Right lobe of liver (tissue), 6 donors: ENCODE measurements around the gene PRXL2A. TPM values are rescaled to one million over a fixed set of nuclear protein-coding genes. Genes with fewer than 3 reads are reported as not detected.

Source experiments
- ATAC-seq, 4 donors: fragments of 200-7000 bp; cut with Tn5 transposase; one replicate each; pipeline ENCODE4 v1.9.1; 2020; ENCODE audit warnings: mild to moderate bottlenecking in 4 of 4, moderate library complexity in 4 of 4
- DNase-seq, 3 donors: peaks; one replicate each; pipeline ENCODE4 v3.0.0-alpha.2; 2020
- H3K27ac ChIP-seq, 3 donors: fragments of 200-600 bp; one replicate each; pipeline ENCODE4 v1.8.0; 2022
- H3K27me3 ChIP-seq, 2 donors: fragments of 200-600 bp; one replicate each; pipeline ENCODE4 v1.8.0; 2022
- H3K36me3 ChIP-seq, 4 donors: fragments of 200-600 bp; sonication (generic) in 1 of 4; one replicate each; pipeline versions ENCODE4 v1.5.1 to v1.8.0; 2017 to 2022; ENCODE audit warnings: control low read depth in 1 of 4
- H3K4me1 ChIP-seq, 4 donors: fragments of 200-600 bp; sonication (generic) in 1 of 4; one replicate each; pipeline versions ENCODE4 v1.5.1 to v1.8.0; 2017 to 2022; ENCODE audit warnings: control low read depth in 1 of 4
- H3K4me3 ChIP-seq, 3 donors: fragments of 200-600 bp; one replicate each; pipeline ENCODE4 v1.8.0; 2022
- H3K9me3 ChIP-seq, 4 donors: fragments of 200-600 bp; sonication (generic) in 1 of 4; one replicate each; pipeline versions ENCODE4 v1.5.1 to v1.8.0; 2017 to 2022; ENCODE audit warnings: control low read depth in 1 of 4
- CTCF ChIP-seq, 4 donors: fragments of 200-600 bp in 3 of 4; fragments of 450-650 bp in 1 of 4; IDR thresholded peaks; one replicate each; pipeline versions ENCODE4 v1.5.1 to v1.8.0; 2016 to 2022; ENCODE audit warnings: antibody characterized with exemption in 4 of 4, mild to moderate bottlenecking in 2 of 4
- POLR2A ChIP-seq: fragments of 450-650 bp; IDR thresholded peaks from one replicate; pipeline ENCODE4 v1.6.1; 2017; ENCODE audit warnings: antibody characterized with exemption, mild to moderate bottlenecking
- WGBS: methylation state at CpG from one replicate; pipeline ENCODE4 v1.1.6; 2018; ENCODE audit warnings: low coverage, low lambda C conversion rate; ENCODE audit not compliant: insufficient coverage; ENCODE audit errors: missing lambda C conversion rate; 5-methylcytosine and 5-hydroxymethylcytosine counted together
- intact Hi-C, 2 donors: fragments of 100-400 bp; cut with DNase I; formaldehyde crosslinking; loops; one replicate each; pipeline versions ENCODE4 v1.11.2 to v1.14.1; 2022
- total RNA-seq, 6 experiments: library from RNA; depleted of rRNA in 2 of 6; stranded (reverse); fragments of >200 nt in 2 of 6; fragmentation: NEBNext Ultra II Directional in 3 of 6; extraction: Animal tissue kit (Norgen Biotek cat#: 25700) in 3 of 6; gene quantifications; one replicate each; pipeline versions ENCODE4 v1.1.0 to v1.2.4, GENCODE V29; 2016 to 2023
- donor health status: DM: no; HTN: yes; CAD: no.
- donor health status: DM: no; HTN: no; CAD: no.
- donor health status: DM: no; HTN: no; CAD: no.
- donor health status: DM: no; HTN: yes; CAD: no.
- donor health status: DM: no; HTN: yes; CAD: no.

Gene PRXL2A
- total RNA-seq, 6 experiments from 2014 or later, result 41.3 to 89.8 (median 80.5) TPM

DNA sequence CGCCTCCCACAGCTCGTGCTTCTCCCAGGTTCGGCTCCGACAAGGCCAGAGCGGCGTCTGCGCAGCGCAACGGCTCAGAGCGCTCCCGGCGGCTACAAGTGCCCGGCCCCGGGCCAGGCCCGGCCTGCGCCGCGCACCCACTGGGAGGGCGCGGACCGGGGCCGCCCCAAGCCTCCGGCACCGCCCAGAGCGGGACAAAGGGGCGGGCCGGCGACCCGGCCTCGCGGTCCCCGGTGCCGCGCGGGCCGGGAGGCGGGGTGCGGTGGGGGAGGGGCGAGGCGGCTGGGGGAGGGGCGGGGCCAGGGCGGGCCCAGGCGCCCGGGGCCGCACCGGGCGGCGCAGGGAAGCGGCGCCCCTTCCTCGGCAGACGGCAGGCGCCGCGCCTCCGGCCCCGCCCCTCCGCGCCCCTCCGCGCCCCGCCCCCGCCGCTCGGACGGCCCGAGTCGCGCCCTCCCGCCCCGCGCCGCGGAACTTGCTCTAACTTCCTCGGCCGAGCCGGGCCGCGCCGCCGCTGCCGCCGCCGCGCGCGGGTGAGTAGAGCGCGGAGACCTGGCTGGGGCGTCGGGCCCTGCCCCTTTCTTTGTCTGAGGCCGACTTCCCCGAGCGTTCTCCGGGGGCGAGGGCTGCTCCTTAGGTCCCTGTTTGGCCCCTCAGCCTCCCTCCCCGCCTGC is 45.6 kb downstream of the PRXL2A start, which contains the start of gene TSPAN14:
Gene TSPAN14 (plus strand): TSS at position 469 of the 671 bp plus-strand sequence. CDS start 34,924 bp downstream, outside the sequence.
- TF ChIP-seq POLR2A (peak; percentile 70), CTCF (IDR thresholded peaks at IDR 0.05) (no peak)
- ATAC-seq (peak; percentile 73 to 91 (median 82)), DNase-seq (peak; percentile 89 to 90 (median 90))
- intact Hi-C loops, result no loop called here
- 0% methylated on average over 9 of the region's 97 CpGs for WGBS
- Histone ChIP-seq H3K27me3 (no peaks in the 10 kb centered on the region), H3K36me3 (no peaks in the 10 kb centered on the region), H3K9me3 (no peaks in the 10 kb centered on the region), H3K27ac (peak within 1 kb of the TSS; percentile 86 to 97 (median 94)), H3K4me1 (peaks cover 0 to 49% (median 11%) of the 10 kb centered on the region in 4 donors), H3K4me3 (peak within 1 kb of the TSS; percentile 94 to 97 (median 94))

- ATAC-seq (peak; percentile 39 to 63 (median 48)), DNase-seq (peak; percentile 67 to 77 (median 74))
- WGBS, result 0% methylated on average over 8 of the region's 81 CpGs
- H3K27me3 ChIP-seq, result no peaks in the 10 kb centered on the region
- H3K4me1 ChIP-seq, result peaks cover 0 to 57% (median 13%) of the 10 kb centered on the region in 4 donors
- H3K27ac ChIP-seq, result peak overlapping the region; percentile 86 to 97 (median 94)
- intact Hi-C loops, result no loop called here
- H3K9me3 ChIP-seq, result no peaks in the 10 kb centered on the region
- H3K4me3 ChIP-seq, result peak overlapping the region; percentile 94 to 97 (median 94)
- H3K36me3 ChIP-seq, result no peaks in the 10 kb centered on the region
- TF ChIP-seq POLR2A, result no peak
- no peak for TF ChIP-seq CTCF (IDR thresholded peaks at IDR 0.05)
Measured at GRCh38 chr10:80454513-80455460, 46.4 kb downstream of the PRXL2A start.

- no peak for DNase-seq
- no peak for ATAC-seq
- WGBS, result 57% methylated on average over 6 of the region's 13 CpGs
- intact Hi-C loops, result no loop called here
- Histone ChIP-seq H3K9me3 (no peaks in the 10 kb centered on the region), H3K36me3 (no peaks in the 10 kb centered on the region), H3K27ac (peak overlapping the region; percentile 86 to 97 (median 94)), H3K4me3 (peak overlapping the region; percentile 94 to 97 (median 94)), H3K27me3 (no peaks in the 10 kb centered on the region), H3K4me1 (peaks cover 0 to 66% (median 18%) of the 10 kb centered on the region in 4 donors)
- no peak for TF ChIP-seq POLR2A
- TF ChIP-seq CTCF (IDR thresholded peaks at IDR 0.05), result no peak
Measured at GRCh38 chr10:80455461-80456349, 47.4 kb downstream of the PRXL2A start.
